DND-41 (cell line): Measurements from ENCODE around the gene NRF1.

ENCODE experiments used
- CTCF ChIP-seq: IDR thresholded peaks from 2 replicates; pipeline ENCODE4 v1.5.1; 2012; ENCODE audit warnings: borderline replicate concordance, low read length, moderate library complexity, mild to moderate bottlenecking; ENCODE audit not compliant: poor library complexity, severe bottlenecking; ENCODE audit errors: extremely low read depth
- EZH2 ChIP-seq: IDR thresholded peaks from 3 replicates; pipeline ENCODE4 v1.6.1; 2012; ENCODE audit warnings: borderline replicate concordance, low read depth, mild to moderate bottlenecking, moderate library complexity, low read length, inconsistent platforms; ENCODE audit not compliant: severe bottlenecking

DNA sequence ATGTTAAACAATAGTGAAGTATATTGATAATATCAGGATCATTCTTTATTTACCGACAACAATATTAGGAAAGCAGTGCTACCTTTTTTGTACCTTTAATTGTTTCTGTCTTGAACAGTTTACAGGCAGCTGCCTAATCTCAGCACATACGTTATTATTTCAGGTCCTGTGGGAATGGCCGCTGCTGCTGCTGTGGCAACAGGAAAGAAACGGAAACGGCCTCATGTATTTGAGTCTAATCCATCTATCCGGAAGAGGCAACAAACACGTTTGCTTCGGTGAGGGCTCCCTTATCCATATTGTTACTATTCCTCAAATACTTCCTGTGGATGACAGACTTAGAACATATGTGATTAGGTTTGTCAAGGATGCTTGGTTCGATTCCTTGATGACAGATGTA lies 59.7 kb downstream of the NRF1 start:
- no peak for TF ChIP-seq CTCF
- TF ChIP-seq EZH2, result no peak
